H1 (cell line): ENCODE results near the gene ADAMTS4.

Experiments used
- CHD1 ChIP-seq: IDR thresholded peaks from 2 replicates; pipeline ENCODE4 v1.6.1; 2012; ENCODE audit warnings: low read depth, low read length, improper control_type of control experiment
- CTCF ChIP-seq, 3 experiments: IDR thresholded peaks; 1 replicate in 2 of 3; 2 replicates in 1 of 3; pipeline versions ENCODE4 v1.5.1 to v1.6.1; 2011; ENCODE audit warnings: low read length in 3 of 3, mild to moderate bottlenecking in 3 of 3, inconsistent platforms in 2 of 3, low read depth in 1 of 3, moderate library complexity in 1 of 3; ENCODE audit not compliant: insufficient read depth in 1 of 3; ENCODE audit errors: control extremely low read depth in 1 of 3
- GABPA ChIP-seq: IDR thresholded peaks from 2 replicates; pipeline ENCODE4 v1.6.1; 2011; ENCODE audit warnings: mild to moderate bottlenecking, low read length, moderate library complexity, borderline replicate concordance; ENCODE audit not compliant: insufficient read depth
- NRF1 ChIP-seq: IDR thresholded peaks from 2 replicates; pipeline ENCODE4 v1.6.1; 2011; ENCODE audit warnings: mild to moderate bottlenecking, low read depth, low read length, improper control_type of control experiment
- POLR2A ChIP-seq, 2 experiments: IDR thresholded peaks; 1 replicate in 1 of 2; 2 replicates in 1 of 2; pipeline ENCODE4 v1.6.1; 2011; ENCODE audit warnings: low read depth in 2 of 2, low read length in 2 of 2, mild to moderate bottlenecking in 2 of 2; ENCODE audit errors: control extremely low read depth in 1 of 2
- SIN3A ChIP-seq, 2 experiments: IDR thresholded peaks in 1 of 2; conservative IDR thresholded peaks in 1 of 2; 2 replicates each; pipeline ENCODE4 v1.6.1; 2011 to 2012; ENCODE audit warnings: low read length in 2 of 2, improper control_type of control experiment in 1 of 2, low read depth in 1 of 2, mild to moderate bottlenecking in 1 of 2
- SUZ12 ChIP-seq: fragments of 200-600 bp; sonication (generic); IDR thresholded peaks from 2 replicates; pipeline ENCODE4 v1.6.1; 2012; ENCODE audit warnings: mild to moderate bottlenecking, inconsistent platforms, low read length, moderate library complexity, mixed read lengths
- TCF12 ChIP-seq: IDR thresholded peaks from 2 replicates; pipeline ENCODE4 v1.6.1; 2011; ENCODE audit warnings: low read depth, mild to moderate bottlenecking, low read length

- TF ChIP-seq NRF1: no peak
- TF ChIP-seq SUZ12: no peak
- no peak for TF ChIP-seq POLR2A (IDR thresholded peaks at IDR 0.05; ENCODE audit: control extremely low read depth in 1 of 2, low read depth in 2 of 2, low read length in 2 of 2)
- TF ChIP-seq CTCF (IDR thresholded peaks at IDR 0.05; ENCODE audit: control extremely low read depth in 1 of 3, insufficient read depth in 1 of 3, low read depth in 1 of 3, low read length in 3 of 3): no peak
- no peak for TF ChIP-seq TCF12
- no peak for TF ChIP-seq GABPA
- no peak for TF ChIP-seq CHD1
- no peak for TF ChIP-seq SIN3A (conservative IDR thresholded peaks at IDR 0.05 in 1 of 2, IDR thresholded peaks at IDR 0.05 in 1 of 2; ENCODE audit: low read depth in 1 of 2, low read length in 2 of 2)
Measured at GRCh38 chr1:161162806-161163205, 36.0 kb downstream of the ADAMTS4 start.
